ENCODE data around the gene MAMSTR.

GRCh38 chr19:48757741-48758144 is 38.2 kb upstream of the MAMSTR start:
- no peak for TF ChIP-seq CTCF (IDR thresholded peaks at IDR 0.05; ENCODE audit: low read length)
- TF ChIP-seq EZH2 (IDR thresholded peaks at IDR 0.05; ENCODE audit: borderline replicate concordance, low read length) = no peak
